SK-N-MC (cell line): ENCODE measurements around the gene FAM98B.

Experiments used
- EZH2 ChIP-seq: fragments of 200-600 bp; sonication (generic); IDR thresholded peaks from one replicate; pipeline ENCODE4 v1.6.1; 2017; ENCODE audit warnings: antibody characterized with exemption
- POLR2AphosphoS5 ChIP-seq: IDR thresholded peaks from 2 replicates; pipeline ENCODE4 v1.6.1; 2012; ENCODE audit warnings: mild to moderate bottlenecking, low read depth, low read length, borderline replicate concordance

DNA sequence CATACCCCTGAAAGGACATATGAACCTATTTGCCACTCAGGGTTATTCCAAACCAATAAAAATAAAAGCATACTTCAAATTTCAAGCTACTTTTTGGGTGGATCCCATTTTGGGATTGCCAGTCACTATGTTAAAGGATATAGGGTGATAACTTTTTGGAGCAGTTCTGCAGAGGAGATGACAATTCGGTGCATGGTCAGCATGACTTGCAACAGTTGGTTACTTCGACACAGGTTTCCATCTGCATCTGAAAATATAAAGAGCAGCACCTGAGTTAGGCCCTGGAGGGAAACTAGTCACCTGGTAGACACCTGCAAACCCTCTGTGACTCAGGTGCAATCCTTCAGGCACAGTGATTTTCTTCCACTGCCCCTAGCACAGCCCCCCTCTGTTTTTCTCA, 72.2 kb downstream of the FAM98B start:
- TF ChIP-seq POLR2AphosphoS5: no peak
- no peak for TF ChIP-seq EZH2
